ENCODE measurements around the gene GAGE10. TPM values are rescaled to one million over a fixed set of nuclear protein-coding genes. Genes with fewer than 3 reads are reported as not detected.
"Not testable (repeated sequence)": the region's sequence is repeated elsewhere in the genome, so short reads cannot be mapped to it uniquely, and the experiment has no call there.

The GAGE10 gene
- total RNA-seq, 1 donor from 2014 or later = not detected

GRCh38 chrX:49272421-49272820 lies 31.0 kb upstream of the GAGE10 start:
- DNase-seq (no peak), ATAC-seq (ENCODE audit: poor library complexity) (no peak)
- intact Hi-C loops (cut with DNase I) = no loop called here

DNA sequence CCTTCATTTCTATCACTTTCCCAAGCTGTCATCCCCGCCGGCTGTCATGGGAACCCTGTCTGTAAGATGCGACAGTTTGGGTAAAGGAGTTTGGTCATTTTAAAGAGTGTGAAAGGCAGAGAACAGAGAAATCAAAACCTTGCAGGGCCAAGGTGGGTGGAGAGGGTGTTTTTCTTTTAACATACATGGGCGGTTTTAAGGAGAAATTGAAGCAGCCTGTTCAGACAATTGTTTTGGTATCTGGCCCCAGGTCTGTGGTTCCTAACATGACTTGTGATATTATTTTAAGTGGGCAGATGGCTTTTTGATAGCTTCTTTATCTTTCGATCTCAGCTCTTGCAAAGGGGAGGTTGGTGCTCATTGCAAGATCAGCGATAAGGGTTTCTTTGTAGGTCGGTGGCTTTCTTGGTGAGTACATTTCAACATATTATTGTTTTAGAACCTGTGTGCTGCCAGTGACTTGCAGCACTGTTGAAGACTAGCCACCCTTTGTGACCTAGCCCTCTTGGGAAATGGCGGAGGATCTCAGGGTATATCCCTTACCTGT lies 30.2 kb upstream of the GAGE10 start:
- intact Hi-C loops (cut with DNase I) = no loop called here
- ATAC-seq (ENCODE audit: poor library complexity) (no peak), DNase-seq (no peak)

GRCh38 chrX:49276207-49276606 lies 27.2 kb upstream of the GAGE10 start:
- no peak for ATAC-seq (ENCODE audit: poor library complexity)
- intact Hi-C loops (cut with DNase I) = no loop called here

GRCh38 chrX:49276671-49277534 lies 26.5 kb upstream of the GAGE10 start:
- DNase-seq = no peak
- peak; percentile 46 for ATAC-seq (ENCODE audit: poor library complexity)
- intact Hi-C loops (cut with DNase I) = no loop called here

More at GRCh38 chrX:49276207-49276606, 27.2 kb upstream of the GAGE10 start:
- no peak for DNase-seq

GRCh38 chrX:49277535-49277830 lies 26.0 kb upstream of the GAGE10 start:
- no peak for ATAC-seq (ENCODE audit: poor library complexity)
- DNase-seq = no peak
- intact Hi-C loops (cut with DNase I) = no loop called here

DNA sequence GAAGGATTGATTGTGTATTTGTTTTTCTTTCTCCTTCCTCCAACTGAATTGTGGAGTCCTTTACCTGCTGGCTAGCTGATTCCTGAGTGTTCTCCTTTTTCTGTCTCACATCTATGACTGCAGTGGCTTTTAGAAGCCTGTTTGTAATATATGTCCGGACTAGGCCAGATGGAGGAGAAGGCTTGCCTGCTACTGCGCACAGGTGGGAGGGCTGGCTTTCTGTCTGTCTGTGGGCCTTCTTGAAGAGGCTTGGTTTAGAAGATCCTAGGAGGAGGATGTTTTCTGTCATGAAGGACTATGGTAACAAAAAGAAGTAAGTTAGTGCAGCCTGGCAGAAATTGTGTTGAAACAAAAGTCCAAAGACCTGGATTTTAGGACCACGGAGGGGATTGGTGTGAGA lies 25.4 kb upstream of the GAGE10 start:
- intact Hi-C loops (cut with DNase I) = no loop called here
- ATAC-seq (ENCODE audit: poor library complexity) = no peak

DNA sequence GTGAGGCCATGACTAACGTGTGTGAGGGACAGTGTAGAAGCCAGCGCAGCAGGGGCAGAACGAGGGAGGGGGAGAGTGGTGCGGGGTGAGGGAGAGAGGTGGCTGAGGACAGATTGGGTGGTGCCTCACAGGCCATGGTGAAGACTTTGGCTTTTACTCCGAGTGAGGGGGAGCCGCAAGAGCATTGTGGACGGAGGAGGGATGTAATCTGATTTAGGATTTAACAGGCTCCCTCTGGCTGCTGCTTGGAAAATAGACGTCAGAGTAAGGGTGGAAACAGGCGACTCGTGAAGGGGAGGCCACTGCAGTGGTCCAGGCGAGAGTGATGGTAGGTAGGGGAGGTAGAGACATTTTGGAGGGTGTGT lies 20.8 kb upstream of the GAGE10 start:
- DNase-seq (no peak), ATAC-seq (ENCODE audit: poor library complexity) (peak; percentile 70)

More for the DNA sequence above, 25.4 kb upstream of the GAGE10 start:
- DNase-seq = no peak

DNA sequence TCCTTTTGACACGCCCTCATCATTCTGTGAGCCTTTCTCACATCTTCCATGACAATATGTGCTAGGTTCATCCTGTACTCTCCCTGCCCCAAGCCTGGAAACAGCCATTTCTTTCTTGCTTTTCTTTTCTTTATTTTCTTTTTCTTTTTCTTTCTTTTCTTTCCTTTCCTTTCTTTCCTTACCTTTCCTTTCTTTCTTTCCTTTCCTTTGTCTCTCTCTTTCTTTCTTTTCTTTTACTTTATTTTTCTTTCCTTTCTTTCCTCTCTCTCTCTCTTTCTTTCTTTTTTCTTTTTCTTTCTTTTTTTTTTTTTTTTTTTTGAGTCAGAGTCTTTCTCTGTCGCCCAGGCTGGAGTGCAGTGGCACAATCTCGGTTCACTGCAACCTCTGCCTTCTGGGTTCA lies 19.2 kb upstream of the GAGE10 start:
- ATAC-seq (ENCODE audit: poor library complexity) = no peak
- no peak for DNase-seq
- intact Hi-C loops (cut with DNase I) = no loop called here

More for the DNA sequence above, 20.8 kb upstream of the GAGE10 start:
- intact Hi-C loops (cut with DNase I) = no loop called here

DNA sequence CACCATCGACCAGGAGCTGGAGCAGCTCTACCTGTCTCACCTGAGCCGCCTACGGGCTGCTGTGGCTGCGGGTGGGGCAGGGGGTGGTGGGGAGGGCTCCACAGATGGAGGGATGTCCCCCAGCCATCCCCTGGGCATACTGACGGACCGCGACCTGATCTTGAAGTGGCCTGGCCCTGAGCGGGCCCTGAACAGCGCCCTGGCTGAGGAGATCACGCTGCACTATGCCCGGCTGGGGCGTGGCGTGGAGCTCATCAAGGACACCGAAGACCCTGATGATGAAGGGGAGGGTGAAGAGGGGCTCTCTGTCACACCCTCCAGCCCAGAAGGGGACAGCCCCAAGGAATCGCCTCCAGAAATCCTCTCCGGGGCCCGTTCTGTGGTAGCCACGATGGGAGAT lies 17.3 kb upstream of the GAGE10 start:
- ATAC-seq (ENCODE audit: poor library complexity) = no peak
- intact Hi-C loops (cut with DNase I) = no loop called here
- no peak for DNase-seq

DNA sequence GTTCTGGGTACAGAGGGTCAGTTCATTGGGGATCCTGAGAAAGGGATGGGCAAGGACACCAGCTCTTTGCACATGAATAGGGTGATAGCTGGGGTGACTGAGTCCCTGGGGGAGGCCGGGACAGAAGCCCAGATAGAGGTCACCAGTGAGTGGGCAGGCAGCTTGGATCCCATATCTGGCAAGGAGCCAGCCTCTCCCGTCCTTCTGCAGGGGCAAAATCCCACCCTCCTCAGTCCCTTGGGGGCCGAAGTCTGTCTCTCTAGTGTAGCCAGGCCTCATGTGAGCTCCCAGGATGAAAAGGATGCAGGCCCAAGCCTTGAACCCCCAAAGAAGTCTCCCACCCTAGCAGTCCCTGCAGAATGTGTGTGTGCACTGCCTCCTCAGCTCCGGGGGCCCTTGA lies 16.9 kb upstream of the GAGE10 start:
- no peak for ATAC-seq (ENCODE audit: poor library complexity)
- intact Hi-C loops (cut with DNase I) = no loop called here
- DNase-seq = no peak

DNA sequence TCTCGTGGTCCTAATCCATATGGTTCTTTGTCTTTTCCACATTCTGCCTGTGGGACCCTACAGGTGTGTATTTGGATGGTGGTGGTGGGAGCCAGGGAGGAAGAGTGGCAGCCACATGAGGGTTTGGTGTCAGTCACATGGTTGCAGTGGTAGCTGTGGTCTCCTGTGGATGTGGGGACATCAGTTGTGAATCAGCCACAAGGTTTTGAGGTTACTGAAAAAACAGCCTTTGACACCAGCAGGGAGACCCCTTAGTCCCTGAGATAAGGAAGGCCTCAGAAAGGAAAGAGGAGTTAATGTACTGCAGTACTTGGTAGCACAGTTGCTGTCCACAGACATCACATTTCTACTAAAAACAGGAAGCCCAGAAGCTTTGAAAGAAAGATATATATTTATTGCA lies 15.8 kb upstream of the GAGE10 start:
- ATAC-seq (ENCODE audit: poor library complexity) (no peak), DNase-seq (no peak)
- intact Hi-C loops (cut with DNase I) = no loop called here

- DNase-seq (no peak), ATAC-seq (ENCODE audit: poor library complexity) (no peak)
- intact Hi-C loops (cut with DNase I) = no loop called here
Observed at GRCh38 chrX:49290215-49290614, 13.2 kb upstream of the GAGE10 start.

- peak; percentile 61 for DNase-seq
- intact Hi-C loops (cut with DNase I) = no loop called here
Observed at GRCh38 chrX:49291615-49292337, 11.7 kb upstream of the GAGE10 start.

DNA sequence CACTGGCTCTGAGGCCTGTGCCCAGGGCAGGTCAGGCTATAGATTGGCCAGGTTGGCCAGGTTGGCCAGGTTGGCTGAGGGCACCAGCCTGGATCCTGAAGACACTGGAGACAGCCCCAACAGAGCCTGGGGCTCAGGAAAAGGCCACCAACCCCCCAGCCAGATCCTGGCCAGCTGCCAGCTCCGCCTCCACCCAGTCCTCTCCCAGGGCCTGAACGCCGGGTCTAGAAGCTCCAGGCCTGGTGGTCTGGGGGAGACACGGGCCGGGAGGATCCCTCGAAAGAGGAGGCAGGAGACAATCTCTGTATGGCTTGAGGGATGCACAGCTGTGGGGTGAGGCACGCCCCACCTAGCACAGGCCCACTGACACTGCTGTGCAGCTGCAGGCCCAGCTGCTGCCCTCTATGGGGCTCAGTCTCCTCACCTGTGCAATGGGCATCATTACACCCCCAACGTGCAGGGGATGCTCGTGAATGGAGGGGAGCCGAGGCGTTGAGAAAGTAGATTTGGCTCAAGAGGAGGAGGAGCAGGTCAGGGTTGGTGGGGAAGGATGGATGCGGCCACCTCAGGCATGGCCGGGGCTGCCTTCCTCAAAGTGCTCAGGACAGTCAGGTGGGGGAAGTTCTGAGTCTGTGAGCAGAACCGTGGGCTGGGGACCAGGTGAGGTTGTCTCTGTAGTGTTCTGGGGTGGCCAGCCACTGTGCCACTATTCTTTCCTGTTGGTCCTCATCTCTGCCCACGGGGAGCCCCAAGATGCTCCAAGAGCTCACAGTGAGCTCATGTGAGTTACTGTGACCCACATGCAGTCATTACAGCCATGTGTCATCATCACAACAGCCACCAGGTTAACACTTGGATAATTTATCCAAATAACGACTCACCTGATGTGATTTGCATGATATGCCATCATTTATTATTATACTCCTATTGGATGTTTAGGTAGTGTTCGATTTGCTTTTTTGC lies 10.8 kb upstream of the GAGE10 start:
- DNase-seq (no peak), ATAC-seq (ENCODE audit: poor library complexity) (no peak)
- intact Hi-C loops (cut with DNase I) = no loop called here

More at GRCh38 chrX:49291615-49292337, 11.7 kb upstream of the GAGE10 start:
- ATAC-seq (ENCODE audit: poor library complexity) = peak; percentile 57

DNA sequence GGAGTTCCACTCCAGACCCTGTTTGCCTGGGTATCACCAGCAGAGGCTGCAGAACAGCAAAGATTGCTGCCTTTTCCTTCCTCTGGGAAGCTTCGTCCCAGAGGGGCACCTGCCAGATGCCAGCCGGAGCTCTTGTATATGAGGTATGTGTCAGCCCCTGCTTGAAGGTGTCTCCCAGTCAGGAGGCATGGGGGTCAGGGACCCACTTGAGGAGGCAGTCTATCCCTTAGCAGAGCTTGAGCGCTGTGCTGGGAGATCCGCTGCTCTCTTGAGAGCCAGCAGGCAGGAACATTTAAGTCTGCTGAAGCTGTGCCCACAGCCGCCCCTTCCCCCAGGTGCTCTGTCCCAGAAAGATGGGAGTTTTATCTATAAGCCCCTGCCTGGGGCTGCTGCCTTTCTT lies 4.2 kb upstream of the GAGE10 start:
- intact Hi-C loops (cut with DNase I); ATAC-seq (ENCODE audit: poor library complexity); DNase-seq: not testable (repeated sequence)

GRCh38 chrX:49300703-49301102 lies 2.7 kb upstream of the GAGE10 start:
- DNase-seq (no peak), ATAC-seq (ENCODE audit: poor library complexity) (no peak)
- intact Hi-C loops (cut with DNase I) = no loop called here

DNA sequence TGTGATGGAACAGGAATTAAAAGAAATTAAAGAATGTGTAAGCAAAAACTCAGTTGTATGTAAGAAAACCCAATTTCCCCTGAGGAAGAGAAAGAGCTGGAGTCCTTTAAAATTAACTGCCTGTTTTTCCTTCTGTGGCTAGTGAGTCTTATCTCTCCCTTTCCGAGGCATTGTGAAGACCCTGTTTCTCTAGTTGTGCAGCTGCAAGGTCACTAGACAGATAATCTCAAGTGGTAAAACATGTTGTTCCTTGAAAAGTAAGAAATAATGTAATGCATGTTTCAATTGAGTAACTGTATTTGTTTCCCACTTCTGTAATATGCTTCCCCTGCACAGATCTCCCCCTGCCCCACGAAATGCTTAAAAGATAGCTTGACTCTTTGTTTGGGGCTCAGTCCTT lies 4.3 kb downstream of the GAGE10 start:
- intact Hi-C loops (cut with DNase I); DNase-seq; ATAC-seq (ENCODE audit: poor library complexity): not testable (repeated sequence)

DNA sequence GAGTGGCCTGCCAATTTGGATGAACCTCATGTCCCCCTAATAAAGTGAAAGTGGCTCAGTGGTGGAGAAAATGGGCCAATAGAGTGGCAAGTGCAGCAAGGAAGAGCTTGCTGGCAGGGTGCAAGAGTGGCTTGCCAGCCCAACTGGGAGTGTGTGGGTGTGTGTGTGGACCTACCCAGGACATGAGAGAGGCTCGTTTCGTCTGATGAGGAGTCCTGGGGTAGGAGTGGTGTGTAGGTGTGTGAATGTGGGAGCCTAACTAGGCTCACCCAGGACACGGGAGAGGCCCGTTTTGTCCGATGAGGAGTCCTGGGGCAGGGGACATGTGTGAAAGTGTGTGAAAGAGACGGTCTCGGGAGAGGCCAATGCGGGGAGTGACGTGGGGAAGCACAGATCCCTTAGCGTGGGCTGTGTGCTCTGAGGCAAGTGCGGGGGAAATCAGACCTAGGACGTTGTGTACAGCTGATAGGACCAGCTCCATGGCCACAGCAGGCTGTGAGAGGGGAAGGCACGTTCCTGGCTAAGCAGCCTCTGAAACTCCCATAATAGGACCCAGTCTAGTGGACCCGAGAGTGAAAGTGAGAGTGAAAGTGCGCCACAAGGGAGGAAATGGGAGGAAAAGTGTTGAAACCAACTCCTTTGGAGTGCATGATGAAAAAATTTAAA lies 5.3 kb downstream of the GAGE10 start:
- ATAC-seq (ENCODE audit: poor library complexity) (peak; percentile 75), DNase-seq (peak; percentile 40)
- intact Hi-C loops (cut with DNase I) = no loop called here
